SK-N-MC (cell line): ENCODE measurements around the gene FOXF2.

Experiments used
- EZH2 ChIP-seq: fragments of 200-600 bp; sonication (generic); IDR thresholded peaks from one replicate; pipeline ENCODE4 v1.6.1; 2017; ENCODE audit warnings: antibody characterized with exemption
- POLR2AphosphoS5 ChIP-seq: IDR thresholded peaks from 2 replicates; pipeline ENCODE4 v1.6.1; 2012; ENCODE audit warnings: mild to moderate bottlenecking, low read depth, low read length, borderline replicate concordance

DNA sequence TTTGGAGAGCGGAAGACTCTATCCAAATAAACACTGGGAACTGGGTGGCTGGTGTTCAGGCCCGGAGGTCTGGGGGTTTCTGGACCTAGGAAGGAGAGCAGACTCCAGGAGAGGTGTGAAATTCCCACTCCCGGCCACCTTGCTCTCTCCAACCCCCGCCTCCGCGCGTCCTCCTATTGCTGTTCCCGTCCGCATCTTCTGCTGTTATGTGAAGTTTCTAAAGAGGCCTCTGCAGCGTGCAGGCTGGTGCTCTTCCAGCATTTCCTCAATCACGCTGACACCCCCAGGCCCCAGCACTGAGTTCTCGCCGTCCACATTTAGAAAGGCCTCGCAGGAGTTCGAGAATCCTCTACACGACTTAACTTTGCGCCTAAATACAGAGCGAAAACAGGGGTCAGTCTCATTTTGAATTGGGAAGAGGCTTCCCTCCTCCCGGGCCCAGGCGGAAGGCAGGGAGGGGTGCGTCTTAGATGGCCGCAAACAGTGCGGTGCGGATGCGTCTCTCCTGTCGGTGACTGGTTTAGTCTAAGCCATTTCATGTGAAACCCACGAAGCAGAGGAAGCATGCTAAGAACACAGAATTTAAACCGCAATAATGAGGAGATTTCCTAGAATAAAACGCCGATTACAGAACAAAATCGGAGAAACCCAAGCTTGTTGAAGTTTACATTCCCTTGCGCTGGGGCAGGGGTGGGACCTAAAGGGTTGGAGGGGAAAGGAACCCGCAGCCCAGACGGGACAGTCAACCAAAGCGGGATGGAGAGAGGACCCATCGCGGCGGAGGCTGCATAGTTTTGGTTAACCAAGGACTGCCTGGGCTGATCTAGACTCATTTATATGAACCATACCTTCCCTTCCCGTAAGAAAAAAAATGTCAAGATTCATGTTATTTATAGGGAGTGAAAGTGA is 4.0 kb upstream of the FOXF2 start:
- TF ChIP-seq EZH2 (no peak), POLR2AphosphoS5 (no peak)
